Retinal pigment epithelial cell (primary cell): ENCODE data around the gene ISOC2.

Experiments used
- DNase-seq: peaks from one replicate; pipeline ENCODE4 v3.0.0-alpha.2; 2010; ENCODE audit warnings: low read depth
- H3K4me3 ChIP-seq: 2 replicates; pipeline ENCODE4 v1.5.1; 2011; ENCODE audit warnings: mild to moderate bottlenecking, low read length, control low read depth, moderate library complexity
- TF ChIP-seq, protein P1 (sequence below): conservative IDR thresholded peaks from 2 replicates; pipeline ENCODE4 v1.5.1; 2011; ENCODE audit warnings: low read depth, low read length, control low read depth, inconsistent platforms

ISOC2 gene

DNA sequence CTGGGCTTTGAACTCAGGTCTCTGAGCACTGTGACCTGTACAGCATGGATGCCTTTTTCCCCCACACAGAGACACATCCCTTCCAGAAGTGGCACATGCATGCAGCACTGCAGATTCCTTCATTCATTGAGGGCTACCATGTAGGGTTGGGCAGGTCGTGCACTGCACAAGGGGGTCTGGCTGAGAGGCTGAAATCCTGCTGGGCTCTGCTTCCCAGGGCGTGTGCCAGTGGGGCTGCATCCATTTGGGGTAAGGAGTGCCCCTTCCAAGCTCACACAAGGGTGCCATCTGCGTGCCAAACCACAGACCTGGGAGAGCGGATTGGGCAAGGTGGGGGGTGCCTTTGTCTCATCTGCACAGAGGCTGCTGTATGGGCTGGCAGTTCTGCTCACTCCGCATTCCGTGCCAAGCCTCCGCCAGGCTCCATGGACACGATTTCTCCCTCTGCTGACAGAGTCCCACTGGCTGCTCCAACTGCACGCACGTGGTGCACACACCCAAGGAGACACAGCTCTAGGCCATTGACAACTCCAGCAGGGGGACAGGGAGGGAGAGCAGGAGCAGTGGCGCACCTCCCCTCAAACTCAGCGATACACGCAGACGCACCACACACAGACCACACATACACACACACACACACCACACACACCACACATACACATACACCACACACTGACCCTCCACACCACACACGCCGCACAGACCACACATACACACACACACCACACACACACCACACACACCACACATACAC lies 13.8 kb downstream of the ISOC2 start:
- H3K4me3 ChIP-seq, result no peak overlapping the region
- TF ChIP-seq, protein P1, sequence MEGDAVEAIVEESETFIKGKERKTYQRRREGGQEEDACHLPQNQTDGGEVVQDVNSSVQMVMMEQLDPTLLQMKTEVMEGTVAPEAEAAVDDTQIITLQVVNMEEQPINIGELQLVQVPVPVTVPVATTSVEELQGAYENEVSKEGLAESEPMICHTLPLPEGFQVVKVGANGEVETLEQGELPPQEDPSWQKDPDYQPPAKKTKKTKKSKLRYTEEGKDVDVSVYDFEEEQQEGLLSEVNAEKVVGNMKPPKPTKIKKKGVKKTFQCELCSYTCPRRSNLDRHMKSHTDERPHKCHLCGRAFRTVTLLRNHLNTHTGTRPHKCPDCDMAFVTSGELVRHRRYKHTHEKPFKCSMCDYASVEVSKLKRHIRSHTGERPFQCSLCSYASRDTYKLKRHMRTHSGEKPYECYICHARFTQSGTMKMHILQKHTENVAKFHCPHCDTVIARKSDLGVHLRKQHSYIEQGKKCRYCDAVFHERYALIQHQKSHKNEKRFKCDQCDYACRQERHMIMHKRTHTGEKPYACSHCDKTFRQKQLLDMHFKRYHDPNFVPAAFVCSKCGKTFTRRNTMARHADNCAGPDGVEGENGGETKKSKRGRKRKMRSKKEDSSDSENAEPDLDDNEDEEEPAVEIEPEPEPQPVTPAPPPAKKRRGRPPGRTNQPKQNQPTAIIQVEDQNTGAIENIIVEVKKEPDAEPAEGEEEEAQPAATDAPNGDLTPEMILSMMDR, result no peak
- no peak for DNase-seq

DNA sequence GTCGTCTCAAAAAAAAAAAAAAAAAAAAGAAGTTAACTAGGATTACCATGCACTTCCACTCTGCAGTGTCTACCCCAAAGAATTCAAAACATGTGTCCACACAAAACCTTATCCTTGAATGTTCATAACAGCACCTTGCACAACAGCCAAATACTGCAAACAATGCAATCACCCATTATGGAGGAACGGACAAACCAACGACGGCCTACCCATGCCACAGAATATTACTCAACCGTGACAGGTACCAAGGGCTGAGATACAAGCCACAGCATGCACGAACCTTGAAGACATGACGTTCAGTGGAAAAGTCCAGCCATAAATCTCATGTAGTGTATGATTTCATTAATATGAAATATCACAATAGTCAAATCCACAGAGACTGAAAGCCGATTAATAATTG lies 15.4 kb downstream of the ISOC2 start:
- TF ChIP-seq, protein P1, result no peak
- no peak overlapping the region for H3K4me3 ChIP-seq
- DNase-seq, result no peak

DNA sequence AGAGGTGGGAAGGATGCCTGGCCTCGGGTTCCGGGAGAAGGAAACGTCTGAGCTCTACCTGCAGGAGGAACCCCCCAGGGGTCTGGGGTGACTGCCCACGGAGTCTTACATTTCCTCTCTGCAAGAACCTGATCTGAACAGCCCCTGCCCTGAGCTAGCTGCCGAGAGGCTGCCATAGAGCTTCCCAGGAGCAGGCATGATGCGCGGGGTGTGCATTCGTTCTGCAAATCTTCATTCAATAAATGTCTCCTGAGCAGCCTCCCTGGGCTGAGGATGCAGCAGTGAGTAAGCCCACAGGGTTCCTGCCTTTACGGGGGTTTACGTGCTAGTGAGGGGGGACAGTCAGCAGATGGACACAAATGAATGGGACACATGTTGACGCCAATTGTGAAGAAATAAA lies 16.8 kb downstream of the ISOC2 start:
- no peak overlapping the region for H3K4me3 ChIP-seq
- TF ChIP-seq, protein P1, result no peak
- no peak for DNase-seq

DNA sequence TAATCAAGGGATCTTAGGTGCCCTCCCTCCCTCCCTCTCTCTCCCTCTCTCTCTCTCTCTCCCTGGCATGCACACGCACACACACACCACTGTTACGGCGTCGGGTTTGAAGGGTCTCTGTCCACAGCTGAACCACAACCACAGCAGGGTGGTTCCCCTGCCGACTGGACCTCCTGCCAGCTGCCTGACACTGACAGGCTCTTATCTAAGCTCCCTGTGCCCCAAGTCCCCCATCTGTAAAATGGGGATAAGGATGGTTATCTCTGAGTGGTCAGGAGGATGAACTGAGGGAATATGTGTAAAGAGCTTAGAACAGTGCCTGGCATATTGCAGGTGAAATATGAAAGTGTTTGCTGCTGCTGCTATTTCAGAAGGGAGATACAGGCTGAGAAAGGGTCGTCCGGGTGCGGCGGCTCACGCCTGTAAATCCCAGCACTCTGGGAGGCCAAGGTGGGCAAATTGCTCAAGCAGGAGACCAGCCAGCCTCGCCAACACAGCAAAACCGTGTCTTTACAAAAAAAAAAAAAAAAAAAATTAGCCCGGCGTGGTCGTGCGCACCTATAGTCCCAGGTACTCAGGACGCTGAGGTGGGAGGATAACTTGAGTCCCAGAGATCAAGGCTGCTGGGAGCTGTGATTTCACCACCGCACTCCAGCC lies 17.5 kb downstream of the ISOC2 start:
- no peak overlapping the region for H3K4me3 ChIP-seq
- no peak for DNase-seq
- TF ChIP-seq, protein P1, result no peak

DNA sequence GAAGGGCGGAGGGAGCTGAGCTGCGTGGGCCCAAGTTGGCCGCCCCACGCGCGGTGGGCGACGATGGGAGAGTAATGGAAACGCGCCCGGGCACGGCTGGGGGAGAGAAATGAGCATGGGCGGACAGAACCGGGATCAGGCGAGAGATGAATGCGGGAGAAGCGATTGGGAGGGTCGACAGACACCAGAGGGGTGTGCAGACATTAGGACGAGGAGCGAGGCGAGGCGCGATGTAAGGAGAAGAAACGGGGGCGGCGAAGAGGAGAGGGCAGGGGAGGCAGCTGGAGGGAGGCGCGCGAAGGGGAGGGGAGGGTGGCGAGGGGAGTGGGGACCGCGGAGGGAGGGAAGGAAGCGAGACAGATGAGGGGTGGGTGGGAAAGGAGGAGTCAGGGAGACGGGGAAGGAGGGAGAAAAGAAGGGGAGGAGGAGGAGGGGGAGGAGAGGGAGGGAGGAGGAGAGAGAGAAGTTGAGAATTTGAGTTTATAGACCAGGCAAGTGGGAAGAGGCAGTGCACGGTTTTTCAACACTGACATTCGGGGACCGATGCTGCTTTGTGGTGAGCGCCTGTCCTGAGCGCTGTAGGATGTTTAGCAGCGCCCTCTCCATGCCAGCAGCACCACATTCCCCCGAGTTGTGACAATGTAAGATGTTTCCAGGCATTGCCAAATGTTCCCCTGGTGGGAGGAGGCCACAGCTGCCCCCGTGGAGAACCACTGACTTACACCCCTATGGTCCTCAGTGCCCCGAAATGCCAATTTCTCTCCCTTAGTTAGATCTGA lies 18.2 kb downstream of the ISOC2 start, which contains the start of gene SHISA7:
Gene SHISA7 (minus strand): TSS at position 256 of the 779 bp plus-strand sequence. CDS start 437 bp downstream, outside the sequence.
- H3K4me3 ChIP-seq, result no peak within 1 kb of the TSS
- TF ChIP-seq, protein P1, result no peak
- DNase-seq, result no peak

DNA sequence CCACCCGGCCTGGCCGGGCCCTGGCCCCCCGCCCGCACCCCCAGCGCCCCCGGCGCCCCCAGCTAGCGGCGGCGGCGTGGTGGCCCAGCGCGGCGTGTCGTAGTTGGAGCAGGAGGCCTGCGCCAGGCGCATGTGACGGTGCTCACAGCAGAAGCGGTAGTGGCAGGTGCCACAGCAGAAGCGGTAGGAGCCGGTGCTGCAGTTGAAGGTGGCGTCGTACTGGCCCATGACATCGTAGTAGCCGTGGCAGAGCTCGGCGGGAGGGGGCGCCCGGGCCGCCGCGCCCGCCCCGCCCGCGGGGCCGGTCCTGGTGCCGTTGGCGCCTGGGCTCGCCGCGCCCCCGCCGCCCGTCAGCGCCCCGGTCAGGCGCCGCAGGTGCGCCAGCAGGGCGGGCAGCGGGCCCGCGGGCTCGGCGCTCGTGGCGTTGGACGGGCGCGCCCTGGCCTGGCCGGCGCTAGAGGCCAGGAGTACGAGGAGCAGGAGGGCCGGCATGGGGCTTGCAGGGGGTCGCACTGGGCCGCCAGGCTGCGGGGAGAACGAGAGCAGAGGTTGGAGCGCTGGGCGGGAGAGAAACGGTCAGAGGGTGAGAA lies 19.0 kb downstream of the ISOC2 start:
- DNase-seq, result no peak
- TF ChIP-seq, protein P1, result no peak

More for the DNA sequence above, 19.0 kb downstream of the ISOC2 start:
- H3K4me3 ChIP-seq, result no peak overlapping the region
